ENCODE measurements around the gene RPS26. TPM values are rescaled to one million over a fixed set of nuclear protein-coding genes. Genes with fewer than 3 reads are reported as not detected.

Gene RPS26
- total and polyA plus RNA-seq, 2 donors from 2014 or later = 46.7 to 637 TPM

DNA sequence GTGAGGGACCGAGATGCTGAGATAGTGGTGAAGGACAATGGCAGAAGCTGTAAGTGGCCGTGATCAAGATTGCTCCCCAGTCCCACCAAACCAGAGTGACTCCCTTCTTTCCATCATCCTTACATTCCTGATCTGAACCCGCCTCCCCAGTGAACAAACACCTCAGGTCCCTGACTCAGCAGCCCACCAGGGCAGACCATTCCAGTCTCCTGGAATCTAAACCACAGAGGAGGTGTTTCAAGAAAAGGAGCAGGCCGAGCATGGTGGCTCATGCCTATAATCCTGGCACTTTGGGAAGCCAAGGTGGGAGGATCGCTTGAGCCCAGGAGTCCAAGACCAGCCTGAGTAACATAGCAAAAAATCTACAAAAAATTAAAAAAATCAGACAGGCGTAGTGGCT, 44.9 kb downstream of the RPS26 start:
- TF ChIP-seq, protein P1, sequence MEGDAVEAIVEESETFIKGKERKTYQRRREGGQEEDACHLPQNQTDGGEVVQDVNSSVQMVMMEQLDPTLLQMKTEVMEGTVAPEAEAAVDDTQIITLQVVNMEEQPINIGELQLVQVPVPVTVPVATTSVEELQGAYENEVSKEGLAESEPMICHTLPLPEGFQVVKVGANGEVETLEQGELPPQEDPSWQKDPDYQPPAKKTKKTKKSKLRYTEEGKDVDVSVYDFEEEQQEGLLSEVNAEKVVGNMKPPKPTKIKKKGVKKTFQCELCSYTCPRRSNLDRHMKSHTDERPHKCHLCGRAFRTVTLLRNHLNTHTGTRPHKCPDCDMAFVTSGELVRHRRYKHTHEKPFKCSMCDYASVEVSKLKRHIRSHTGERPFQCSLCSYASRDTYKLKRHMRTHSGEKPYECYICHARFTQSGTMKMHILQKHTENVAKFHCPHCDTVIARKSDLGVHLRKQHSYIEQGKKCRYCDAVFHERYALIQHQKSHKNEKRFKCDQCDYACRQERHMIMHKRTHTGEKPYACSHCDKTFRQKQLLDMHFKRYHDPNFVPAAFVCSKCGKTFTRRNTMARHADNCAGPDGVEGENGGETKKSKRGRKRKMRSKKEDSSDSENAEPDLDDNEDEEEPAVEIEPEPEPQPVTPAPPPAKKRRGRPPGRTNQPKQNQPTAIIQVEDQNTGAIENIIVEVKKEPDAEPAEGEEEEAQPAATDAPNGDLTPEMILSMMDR (IDR thresholded peaks at IDR 0.05; ENCODE audit: borderline replicate concordance, extremely low read depth, insufficient read depth) = no peak
- Histone ChIP-seq H3K4me3 (ENCODE audit: low read length in 3 of 3) (no peak overlapping the region), H3K9ac (ENCODE audit: low read length in 3 of 3) (no peak overlapping the region), H3K9me3 (ENCODE audit: control insufficient read depth in 2 of 3, insufficient read depth in 1 of 3, low read length in 3 of 3) (no peaks in the 10 kb centered on the region), H3K27ac (ENCODE audit: low read depth in 2 of 2, low read length in 2 of 2) (peak overlapping the region in 1 of 2 donors; percentile 28), H3K4me1 (ENCODE audit: control insufficient read depth in 2 of 3, insufficient read depth in 2 of 3, low read depth in 1 of 3, low read length in 3 of 3) (peaks cover 0 to 10% (median 9%) of the 10 kb centered on the region in 3 donors), H3K27me3 (ENCODE audit: control insufficient read depth, insufficient read depth, low read length) (no peaks in the 10 kb centered on the region), H3K36me3 (ENCODE audit: control insufficient read depth in 2 of 3, insufficient read depth in 3 of 3, low read length in 3 of 3) (peaks cover 0 to 36% (median 18%) of the 10 kb centered on the region in 3 donors)
- no peak for DNase-seq
- no peak for FAIRE-seq
- intact Hi-C loops (cut with DNase I) = no loop called here

DNA sequence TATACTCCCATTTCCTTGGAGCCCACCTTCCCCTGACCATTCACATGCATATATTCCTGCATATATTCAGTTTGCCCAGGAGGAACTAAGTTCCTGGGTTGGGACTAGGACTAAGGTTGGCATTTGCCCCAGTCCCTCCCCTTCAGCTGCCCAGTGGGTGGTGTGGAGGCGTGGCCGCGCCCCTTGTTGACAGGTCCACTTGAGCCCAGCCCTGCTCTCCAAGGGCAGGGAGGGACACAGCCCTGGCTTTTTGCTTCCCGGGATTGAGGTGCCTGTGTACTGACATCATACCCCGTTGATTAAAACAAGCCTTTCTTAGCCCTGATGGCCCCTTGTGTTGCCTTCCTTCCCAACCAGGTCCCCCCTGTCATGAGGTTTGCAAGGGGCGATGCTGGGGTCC, 45.5 kb downstream of the RPS26 start:
- FAIRE-seq = no peak
- Histone ChIP-seq H3K4me1 (ENCODE audit: control insufficient read depth in 2 of 3, insufficient read depth in 2 of 3, low read depth in 1 of 3, low read length in 3 of 3) (peaks cover 0 to 10% (median 9%) of the 10 kb centered on the region in 3 donors), H3K9me3 (ENCODE audit: control insufficient read depth in 2 of 3, insufficient read depth in 1 of 3, low read length in 3 of 3) (no peaks in the 10 kb centered on the region), H3K4me3 (ENCODE audit: low read length in 3 of 3) (no peak overlapping the region), H3K9ac (ENCODE audit: low read length in 3 of 3) (no peak overlapping the region), H3K27me3 (ENCODE audit: control insufficient read depth, insufficient read depth, low read length) (no peaks in the 10 kb centered on the region), H3K36me3 (ENCODE audit: control insufficient read depth in 2 of 3, insufficient read depth in 3 of 3, low read length in 3 of 3) (peaks cover 0 to 36% (median 19%) of the 10 kb centered on the region in 3 donors), H3K27ac (ENCODE audit: low read depth in 2 of 2, low read length in 2 of 2) (peak overlapping the region; percentile 23 to 62)
- intact Hi-C loops (cut with DNase I) = no loop called here
- TF ChIP-seq, protein P1 (IDR thresholded peaks at IDR 0.05; ENCODE audit: borderline replicate concordance, extremely low read depth, insufficient read depth) = no peak
- DNase-seq = peak in 1 of 5 donors; percentile 79

Other genes with a start within 250 kb of the RPS26 start
- gene SARNP, start 224.2 kb upstream of the RPS26 start, total RNA-seq = 51.1 TPM
- 109 TPM for gene SARNP, start 224.2 kb upstream of the RPS26 start, polyA plus RNA-seq (ENCODE audit: insufficient read depth, low read depth, low replicate concordance)
- 51.2 TPM for gene ORMDL2, start 223.9 kb upstream of the RPS26 start, total RNA-seq
- 75.9 TPM for gene ORMDL2, start 223.9 kb upstream of the RPS26 start, polyA plus RNA-seq (ENCODE audit: insufficient read depth, low read depth, low replicate concordance)
- 37.9 TPM for gene DNAJC14, start 212.3 kb upstream of the RPS26 start, total RNA-seq
- 18.9 TPM for gene DNAJC14, start 212.3 kb upstream of the RPS26 start, polyA plus RNA-seq (ENCODE audit: insufficient read depth, low read depth, low replicate concordance)
- 8.8 TPM for gene MMP19, start 199.0 kb upstream of the RPS26 start, total RNA-seq
- 2.0 TPM for gene MMP19, start 199.0 kb upstream of the RPS26 start, polyA plus RNA-seq (ENCODE audit: insufficient read depth, low read depth, low replicate concordance)
- gene PYM1, start 114.0 kb upstream of the RPS26 start, total RNA-seq = 29.0 TPM
- 39.7 TPM for gene PYM1, start 114.0 kb upstream of the RPS26 start, polyA plus RNA-seq (ENCODE audit: insufficient read depth, low read depth, low replicate concordance)
- 68.2 TPM for gene DGKA, start 110.8 kb upstream of the RPS26 start, total RNA-seq
- gene DGKA, start 110.8 kb upstream of the RPS26 start, polyA plus RNA-seq (ENCODE audit: insufficient read depth, low read depth, low replicate concordance) = 13.2 TPM
- 1.7 TPM for gene PMEL, start 75.9 kb upstream of the RPS26 start, total RNA-seq
- gene PMEL, start 75.9 kb upstream of the RPS26 start, polyA plus RNA-seq (ENCODE audit: insufficient read depth, low read depth, low replicate concordance) = 3.5 TPM
- 23.2 TPM for gene CDK2, start 75.1 kb upstream of the RPS26 start, total RNA-seq
- gene CDK2, start 75.1 kb upstream of the RPS26 start, polyA plus RNA-seq (ENCODE audit: insufficient read depth, low read depth, low replicate concordance) = 7.6 TPM
- gene RAB5B, start 67.8 kb upstream of the RPS26 start, total RNA-seq = 112 TPM
- 72.5 TPM for gene RAB5B, start 67.8 kb upstream of the RPS26 start, polyA plus RNA-seq (ENCODE audit: insufficient read depth, low read depth, low replicate concordance)
- gene SUOX, start 44.6 kb upstream of the RPS26 start, total RNA-seq = 33.1 TPM
- 61.1 TPM for gene SUOX, start 44.6 kb upstream of the RPS26 start, polyA plus RNA-seq (ENCODE audit: insufficient read depth, low read depth, low replicate concordance)
- gene IKZF4, start 20.9 kb upstream of the RPS26 start, total RNA-seq = 9.4 TPM
- gene IKZF4, start 20.9 kb upstream of the RPS26 start, polyA plus RNA-seq (ENCODE audit: insufficient read depth, low read depth, low replicate concordance) = 2.7 TPM
- 58.1 TPM for gene ERBB3, start 38.2 kb downstream of the RPS26 start, total RNA-seq
- gene ERBB3, start 38.2 kb downstream of the RPS26 start, polyA plus RNA-seq (ENCODE audit: insufficient read depth, low read depth, low replicate concordance) = 31.5 TPM
- gene PA2G4, start 62.6 kb downstream of the RPS26 start, total RNA-seq = 76.8 TPM
- 72.4 TPM for gene PA2G4, start 62.6 kb downstream of the RPS26 start, polyA plus RNA-seq (ENCODE audit: insufficient read depth, low read depth, low replicate concordance)
- gene RPL41, start 74.7 kb downstream of the RPS26 start, total RNA-seq = 2,987 TPM
- 5,602 TPM for gene RPL41, start 74.7 kb downstream of the RPS26 start, polyA plus RNA-seq (ENCODE audit: insufficient read depth, low read depth, low replicate concordance)
- 8.6 TPM for gene ZC3H10, start 76.3 kb downstream of the RPS26 start, total RNA-seq
- gene ZC3H10, start 76.3 kb downstream of the RPS26 start, polyA plus RNA-seq (ENCODE audit: insufficient read depth, low read depth, low replicate concordance) = 2.4 TPM
- 104 TPM for gene ESYT1, start 86.3 kb downstream of the RPS26 start, total RNA-seq
- gene ESYT1, start 86.3 kb downstream of the RPS26 start, polyA plus RNA-seq (ENCODE audit: insufficient read depth, low read depth, low replicate concordance) = 40.4 TPM
- 48.2 TPM for gene MYL6B, start 110.7 kb downstream of the RPS26 start, total RNA-seq
- gene MYL6B, start 110.7 kb downstream of the RPS26 start, polyA plus RNA-seq (ENCODE audit: insufficient read depth, low read depth, low replicate concordance) = 142 TPM
- gene MYL6, start 116.4 kb downstream of the RPS26 start, total RNA-seq = 1,630 TPM
- 4,190 TPM for gene MYL6, start 116.4 kb downstream of the RPS26 start, polyA plus RNA-seq (ENCODE audit: insufficient read depth, low read depth, low replicate concordance)
- gene SMARCC2, start 147.6 kb downstream of the RPS26 start, total RNA-seq = 112 TPM
- gene SMARCC2, start 147.6 kb downstream of the RPS26 start, polyA plus RNA-seq (ENCODE audit: insufficient read depth, low read depth, low replicate concordance) = 18.8 TPM
- 45.5 TPM for gene RNF41, start 180.0 kb downstream of the RPS26 start, total RNA-seq
- 17.6 TPM for gene RNF41, start 180.0 kb downstream of the RPS26 start, polyA plus RNA-seq (ENCODE audit: insufficient read depth, low read depth, low replicate concordance)
- gene NABP2, start 182.4 kb downstream of the RPS26 start, total RNA-seq = 31.0 TPM
- gene NABP2, start 182.4 kb downstream of the RPS26 start, polyA plus RNA-seq (ENCODE audit: insufficient read depth, low read depth, low replicate concordance) = 42.3 TPM
- gene SLC39A5, start 188.1 kb downstream of the RPS26 start, total RNA-seq = 5.1 TPM
- gene SLC39A5, start 188.1 kb downstream of the RPS26 start, polyA plus RNA-seq (ENCODE audit: insufficient read depth, low read depth, low replicate concordance) = 164 TPM
- gene ANKRD52, start 216.5 kb downstream of the RPS26 start, total RNA-seq = 46.4 TPM
- 8.6 TPM for gene ANKRD52, start 216.5 kb downstream of the RPS26 start, polyA plus RNA-seq (ENCODE audit: insufficient read depth, low read depth, low replicate concordance)
- gene COQ10A, start 225.0 kb downstream of the RPS26 start, total RNA-seq = 14.5 TPM
- gene COQ10A, start 225.0 kb downstream of the RPS26 start, polyA plus RNA-seq (ENCODE audit: insufficient read depth, low read depth, low replicate concordance) = 30.0 TPM